ENCODE data around the gene MPG. TPM values are rescaled to one million over a fixed set of nuclear protein-coding genes. Genes with fewer than 3 reads are reported as not detected.

MPG gene
- total RNA-seq, 1 experiment from 2014 or later: 60.0 TPM

DNA sequence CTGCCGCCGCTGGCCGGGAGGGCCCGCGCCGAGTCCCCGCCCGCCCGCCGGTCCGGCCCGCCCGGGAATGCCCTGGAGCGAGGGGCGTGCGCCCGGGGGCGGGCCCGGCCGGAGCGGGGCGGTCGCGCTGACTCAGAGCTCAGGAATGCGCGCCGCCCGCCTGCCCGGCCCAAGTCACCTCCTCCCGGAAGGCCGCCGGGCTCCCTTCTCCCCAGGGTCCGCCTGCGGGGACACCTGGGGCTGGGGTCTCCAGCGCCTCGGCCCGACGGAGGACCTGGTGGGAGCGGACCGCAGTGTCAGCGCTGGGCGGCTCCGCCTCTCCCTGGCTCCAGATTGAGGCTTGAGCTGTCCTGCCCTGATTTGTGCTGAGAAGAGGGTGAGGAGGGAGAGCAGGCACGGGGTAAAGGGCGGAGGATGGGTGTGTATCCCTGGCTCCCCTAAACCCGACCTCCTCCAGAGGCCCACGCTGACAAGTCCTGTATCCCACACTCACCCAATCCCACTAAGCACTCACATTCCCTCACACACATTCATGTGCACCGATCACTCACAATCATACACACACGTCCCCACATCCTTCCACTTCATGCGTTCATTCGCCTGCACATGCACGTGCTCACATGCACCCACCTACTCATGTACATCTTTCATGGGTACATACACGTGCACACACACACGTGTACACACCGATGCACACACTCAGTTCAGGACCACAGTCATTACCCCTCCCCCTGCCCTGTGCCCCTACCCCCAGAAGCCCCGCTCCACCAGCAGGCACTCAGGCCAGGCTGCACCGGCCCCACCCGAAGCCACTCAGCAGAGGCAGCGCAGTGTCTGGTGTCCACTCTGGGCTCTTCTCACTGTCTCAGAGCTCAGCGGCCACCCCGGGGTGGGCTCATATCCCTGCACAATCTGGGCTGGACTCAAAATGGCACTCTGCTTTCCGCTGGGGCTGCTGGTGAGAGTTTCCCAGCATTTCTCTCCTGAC lies 5.2 kb upstream of the MPG start, which contains the start of gene RHBDF1:
RHBDF1 (minus strand) TSS at position 71 of the 988 bp plus-strand sequence. CDS start 7,616 bp downstream, outside the sequence.
- ChIA-PET CTCF (interaction anchor here (0.5 to 16.9 kb wide), 9 partner anchors 20 to 290 kb away, joined by 3 to 493 read pairs (median 6); partner anchors contain the start of genes AXIN1, HBQ1, POLR3K and SNRNP25), POLR2A (interaction anchor here (0.5 to 3.0 kb wide), 7 partner anchors 14 to 264 kb away, joined by 3 to 16 read pairs (median 4); partner anchors contain the start of genes POLR3K and SNRNP25)
- Mint-ChIP-seq H3K9me3 (no peaks in the 10 kb centered on the region), H3K27ac (peak within 1 kb of the TSS; percentile 96), H3K27me3 (ENCODE audit: low read depth) (no peaks in the 10 kb centered on the region; the same call in 1 of the 2 replicates), H3K4me3 (peak within 1 kb of the TSS; percentile 81), H3K4me1 (peaks cover 61% of the 10 kb centered on the region), H3K36me3 (no peaks in the 10 kb centered on the region)
- DNase-seq (ENCODE audit: low spot score) (peak; percentile 74), ATAC-seq (peak; percentile 43)
- TF ChIP-seq, protein P1, sequence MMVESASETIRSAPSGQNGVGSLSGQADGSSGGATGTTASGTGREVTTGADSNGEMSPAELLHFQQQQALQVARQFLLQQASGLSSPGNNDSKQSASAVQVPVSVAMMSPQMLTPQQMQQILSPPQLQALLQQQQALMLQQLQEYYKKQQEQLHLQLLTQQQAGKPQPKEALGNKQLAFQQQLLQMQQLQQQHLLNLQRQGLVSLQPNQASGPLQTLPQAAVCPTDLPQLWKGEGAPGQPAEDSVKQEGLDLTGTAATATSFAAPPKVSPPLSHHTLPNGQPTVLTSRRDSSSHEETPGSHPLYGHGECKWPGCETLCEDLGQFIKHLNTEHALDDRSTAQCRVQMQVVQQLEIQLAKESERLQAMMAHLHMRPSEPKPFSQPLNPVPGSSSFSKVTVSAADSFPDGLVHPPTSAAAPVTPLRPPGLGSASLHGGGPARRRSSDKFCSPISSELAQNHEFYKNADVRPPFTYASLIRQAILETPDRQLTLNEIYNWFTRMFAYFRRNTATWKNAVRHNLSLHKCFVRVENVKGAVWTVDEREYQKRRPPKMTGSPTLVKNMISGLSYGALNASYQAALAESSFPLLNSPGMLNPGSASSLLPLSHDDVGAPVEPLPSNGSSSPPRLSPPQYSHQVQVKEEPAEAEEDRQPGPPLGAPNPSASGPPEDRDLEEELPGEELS (CRISPR knock-in tag; IDR thresholded peaks at IDR 0.05): 0 out of 2 replicates have a peak, but pooled peaks have one; percentile 46
- 0 out of 2 replicates have a peak, but pooled peaks have one; percentile 3 for TF ChIP-seq ZNF416 (CRISPR knock-in tag; IDR thresholded peaks at IDR 0.05)
- TF ChIP-seq GTF2I (CRISPR knock-in tag; conservative IDR thresholded peaks at IDR 0.05): 0 out of 2 replicates have a peak, but pooled peaks have one; percentile 53
- TF ChIP-seq, protein P2, sequence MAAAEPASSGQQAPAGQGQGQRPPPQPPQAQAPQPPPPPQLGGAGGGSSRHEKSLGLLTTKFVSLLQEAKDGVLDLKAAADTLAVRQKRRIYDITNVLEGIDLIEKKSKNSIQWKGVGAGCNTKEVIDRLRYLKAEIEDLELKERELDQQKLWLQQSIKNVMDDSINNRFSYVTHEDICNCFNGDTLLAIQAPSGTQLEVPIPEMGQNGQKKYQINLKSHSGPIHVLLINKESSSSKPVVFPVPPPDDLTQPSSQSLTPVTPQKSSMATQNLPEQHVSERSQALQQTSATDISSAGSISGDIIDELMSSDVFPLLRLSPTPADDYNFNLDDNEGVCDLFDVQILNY (CRISPR knock-in tag; IDR thresholded peaks at IDR 0.05): peak; percentile 17; the same call in 1 of the 2 replicates
- no peak for TF ChIP-seq FOXP1 (CRISPR knock-in tag; IDR thresholded peaks at IDR 0.05; ENCODE audit: borderline replicate concordance)
- peak; percentile 81; the same call in 1 of the 2 replicates for TF ChIP-seq TEAD1 (CRISPR knock-in tag; IDR thresholded peaks at IDR 0.05)
- no peak for TF ChIP-seq CREB1 (CRISPR knock-in tag; IDR thresholded peaks at IDR 0.05)
- peak; percentile 52; the same call in 1 of the 2 replicates for TF ChIP-seq SP1 (CRISPR knock-in tag; conservative IDR thresholded peaks at IDR 0.05)
- TF ChIP-seq TP53 (CRISPR knock-in tag; IDR thresholded peaks at IDR 0.05): no peak
- TF ChIP-seq ARID4B (CRISPR knock-in tag; IDR thresholded peaks at IDR 0.05; ENCODE audit: borderline replicate concordance): 0 out of 2 replicates have a peak, but pooled peaks have one; percentile 16
- TF ChIP-seq ZNF423 (CRISPR knock-in tag; IDR thresholded peaks at IDR 0.05): peak; percentile 81
- TF ChIP-seq, protein P3, sequence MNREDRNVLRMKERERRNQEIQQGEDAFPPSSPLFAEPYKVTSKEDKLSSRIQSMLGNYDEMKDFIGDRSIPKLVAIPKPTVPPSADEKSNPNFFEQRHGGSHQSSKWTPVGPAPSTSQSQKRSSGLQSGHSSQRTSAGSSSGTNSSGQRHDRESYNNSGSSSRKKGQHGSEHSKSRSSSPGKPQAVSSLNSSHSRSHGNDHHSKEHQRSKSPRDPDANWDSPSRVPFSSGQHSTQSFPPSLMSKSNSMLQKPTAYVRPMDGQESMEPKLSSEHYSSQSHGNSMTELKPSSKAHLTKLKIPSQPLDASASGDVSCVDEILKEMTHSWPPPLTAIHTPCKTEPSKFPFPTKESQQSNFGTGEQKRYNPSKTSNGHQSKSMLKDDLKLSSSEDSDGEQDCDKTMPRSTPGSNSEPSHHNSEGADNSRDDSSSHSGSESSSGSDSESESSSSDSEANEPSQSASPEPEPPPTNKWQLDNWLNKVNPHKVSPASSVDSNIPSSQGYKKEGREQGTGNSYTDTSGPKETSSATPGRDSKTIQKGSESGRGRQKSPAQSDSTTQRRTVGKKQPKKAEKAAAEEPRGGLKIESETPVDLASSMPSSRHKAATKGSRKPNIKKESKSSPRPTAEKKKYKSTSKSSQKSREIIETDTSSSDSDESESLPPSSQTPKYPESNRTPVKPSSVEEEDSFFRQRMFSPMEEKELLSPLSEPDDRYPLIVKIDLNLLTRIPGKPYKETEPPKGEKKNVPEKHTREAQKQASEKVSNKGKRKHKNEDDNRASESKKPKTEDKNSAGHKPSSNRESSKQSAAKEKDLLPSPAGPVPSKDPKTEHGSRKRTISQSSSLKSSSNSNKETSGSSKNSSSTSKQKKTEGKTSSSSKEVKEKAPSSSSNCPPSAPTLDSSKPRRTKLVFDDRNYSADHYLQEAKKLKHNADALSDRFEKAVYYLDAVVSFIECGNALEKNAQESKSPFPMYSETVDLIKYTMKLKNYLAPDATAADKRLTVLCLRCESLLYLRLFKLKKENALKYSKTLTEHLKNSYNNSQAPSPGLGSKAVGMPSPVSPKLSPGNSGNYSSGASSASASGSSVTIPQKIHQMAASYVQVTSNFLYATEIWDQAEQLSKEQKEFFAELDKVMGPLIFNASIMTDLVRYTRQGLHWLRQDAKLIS (CRISPR knock-in tag; IDR thresholded peaks at IDR 0.05; ENCODE audit: borderline replicate concordance): no peak
- TF ChIP-seq JUN (CRISPR knock-in tag; IDR thresholded peaks at IDR 0.05): peak; percentile 82; the same call in 1 of the 2 replicates
- TF ChIP-seq TEAD4 (CRISPR knock-in tag; IDR thresholded peaks at IDR 0.05): no peak
- no peak for TF ChIP-seq ZNF425 (CRISPR knock-in tag; conservative IDR thresholded peaks at IDR 0.05)
- TF ChIP-seq ETV6 (CRISPR knock-in tag; IDR thresholded peaks at IDR 0.05): 0 out of 2 replicates have a peak, but pooled peaks have one; percentile 34
- no peak for TF ChIP-seq ZNF396 (CRISPR knock-in tag; IDR thresholded peaks at IDR 0.05; ENCODE audit: borderline replicate concordance)
- no peak for TF ChIP-seq ZNF219 (CRISPR knock-in tag; IDR thresholded peaks at IDR 0.05; ENCODE audit: borderline replicate concordance)

Data from WTC11 (cell line).